ENCODE results near the gene MVB12A. TPM values are rescaled to one million over a fixed set of nuclear protein-coding genes. Genes with fewer than 3 reads are reported as not detected.

Gene MVB12A
- total RNA-seq, 4 donors from 2014 or later: 24.5 to 66.1 (median 56.1) TPM

DNA sequence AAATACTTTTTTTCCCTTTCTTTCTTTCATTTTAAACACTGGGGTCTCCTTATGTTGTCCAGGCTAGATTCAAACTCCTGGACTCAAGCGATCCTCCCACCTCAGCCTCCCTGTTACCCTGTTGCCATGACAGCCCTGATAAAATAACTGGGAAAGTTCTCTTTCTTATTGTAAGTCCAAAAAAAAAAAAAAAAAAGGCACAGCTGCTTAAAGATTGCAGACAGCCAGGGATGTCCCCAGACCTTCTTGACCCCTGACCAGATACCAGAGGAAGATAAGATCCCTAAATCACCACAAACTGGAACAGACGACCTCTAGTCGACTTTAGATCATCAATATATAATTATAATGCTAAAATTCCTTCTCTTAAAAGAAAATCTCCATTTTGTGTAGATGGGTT is 1.1 kb upstream of the MVB12A start:
- Histone ChIP-seq H3K4me3 (peak overlapping the region in 1 of 4 donors; percentile 84), H3K36me3 (peaks cover 0 to 15% (median 10%) of the 10 kb centered on the region in 4 donors), H3K27ac (replicated peaks in 1 of 4) (peak overlapping the region in 2 of 4 donors; percentile 78 to 81), H3K9me3 (no peaks in the 10 kb centered on the region), H3K27me3 (peaks cover 0 to 26% (median 0%) of the 10 kb centered on the region in 4 donors), H3K4me1 (peaks cover 8 to 18% (median 16%) of the 10 kb centered on the region in 4 donors)
- intact Hi-C loops (cut with DNase I): no loop called here
- TF ChIP-seq EP300 (IDR thresholded peaks at IDR 0.05) (no peak), POLR2AphosphoS5 (IDR thresholded peaks at IDR 0.05) (no peak), POLR2A (IDR thresholded peaks at IDR 0.05; ENCODE audit: low read depth) (no peak)
- TF ChIP-seq, protein P1, sequence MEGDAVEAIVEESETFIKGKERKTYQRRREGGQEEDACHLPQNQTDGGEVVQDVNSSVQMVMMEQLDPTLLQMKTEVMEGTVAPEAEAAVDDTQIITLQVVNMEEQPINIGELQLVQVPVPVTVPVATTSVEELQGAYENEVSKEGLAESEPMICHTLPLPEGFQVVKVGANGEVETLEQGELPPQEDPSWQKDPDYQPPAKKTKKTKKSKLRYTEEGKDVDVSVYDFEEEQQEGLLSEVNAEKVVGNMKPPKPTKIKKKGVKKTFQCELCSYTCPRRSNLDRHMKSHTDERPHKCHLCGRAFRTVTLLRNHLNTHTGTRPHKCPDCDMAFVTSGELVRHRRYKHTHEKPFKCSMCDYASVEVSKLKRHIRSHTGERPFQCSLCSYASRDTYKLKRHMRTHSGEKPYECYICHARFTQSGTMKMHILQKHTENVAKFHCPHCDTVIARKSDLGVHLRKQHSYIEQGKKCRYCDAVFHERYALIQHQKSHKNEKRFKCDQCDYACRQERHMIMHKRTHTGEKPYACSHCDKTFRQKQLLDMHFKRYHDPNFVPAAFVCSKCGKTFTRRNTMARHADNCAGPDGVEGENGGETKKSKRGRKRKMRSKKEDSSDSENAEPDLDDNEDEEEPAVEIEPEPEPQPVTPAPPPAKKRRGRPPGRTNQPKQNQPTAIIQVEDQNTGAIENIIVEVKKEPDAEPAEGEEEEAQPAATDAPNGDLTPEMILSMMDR (IDR thresholded peaks at IDR 0.05): no peak
- 47% methylated on average over 3 of the region's 3 CpGs for WGBS
- DNase-seq (ENCODE audit: extremely low spot score): no peak

DNA sequence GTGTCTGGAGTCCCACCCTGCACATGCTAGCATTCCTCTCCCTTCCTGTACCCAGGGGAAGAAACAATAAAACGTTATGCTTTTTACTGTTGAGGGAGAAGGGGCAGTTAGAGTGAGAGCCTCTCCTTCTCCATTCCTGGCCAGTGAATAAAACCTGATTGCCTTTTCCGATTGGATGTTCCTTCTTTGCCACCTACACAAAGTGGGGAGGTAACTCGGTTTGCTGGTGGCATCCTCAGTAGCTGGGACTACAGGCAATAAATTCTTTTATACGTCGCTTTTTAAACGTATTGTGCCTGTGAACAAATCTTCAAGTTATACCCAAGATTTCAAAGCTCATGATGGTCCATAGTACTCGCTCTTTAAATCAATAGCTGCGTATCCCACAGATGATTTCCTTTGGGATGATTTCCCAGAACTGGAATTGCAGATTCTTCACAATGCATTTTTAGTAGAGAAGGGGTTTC is 660 bp upstream of the MVB12A start:
- WGBS: 33% methylated on average over 8 of the region's 8 CpGs
- peaks cover 0 to 18% (median 15%) of the 10 kb centered on the region in 4 donors for H3K36me3 ChIP-seq
- DNase-seq (ENCODE audit: extremely low spot score): no peak
- peaks cover 8 to 18% (median 16%) of the 10 kb centered on the region in 4 donors for H3K4me1 ChIP-seq
- peak overlapping the region; percentile 78 to 86 (median 80) for H3K27ac ChIP-seq (replicated peaks in 1 of 4)
- peaks cover 0 to 26% (median 0%) of the 10 kb centered on the region in 4 donors for H3K27me3 ChIP-seq
- TF ChIP-seq EP300 (IDR thresholded peaks at IDR 0.05) (no peak), POLR2AphosphoS5 (IDR thresholded peaks at IDR 0.05) (no peak), POLR2A (IDR thresholded peaks at IDR 0.05; ENCODE audit: low read depth) (no peak)
- TF ChIP-seq, protein P1 (IDR thresholded peaks at IDR 0.05): no peak
- no peaks in the 10 kb centered on the region for H3K9me3 ChIP-seq
- peak overlapping the region; percentile 68 to 89 (median 82) for H3K4me3 ChIP-seq
- intact Hi-C loops (cut with DNase I): no loop called here

DNA sequence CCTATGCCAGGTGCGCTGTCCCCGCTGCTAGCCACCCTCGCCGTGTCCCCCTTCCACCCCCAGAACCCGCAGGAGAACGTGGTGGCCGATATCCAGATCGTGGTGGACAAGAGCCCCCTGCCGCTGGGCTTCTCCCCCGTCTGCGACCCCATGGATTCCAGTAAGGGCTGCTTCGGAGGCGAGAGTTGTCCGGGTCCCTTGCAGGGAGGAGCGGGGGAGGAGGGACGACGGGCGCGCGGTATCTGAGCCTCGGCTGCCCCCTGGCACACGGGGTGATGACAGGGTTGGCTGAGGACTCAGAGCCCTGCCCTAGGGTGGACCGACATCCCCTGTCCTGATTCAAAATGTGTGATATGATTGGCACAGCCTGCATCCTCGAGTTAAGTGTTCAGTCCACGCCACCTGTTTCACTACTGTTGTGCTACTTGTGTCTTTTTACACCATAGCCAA is 653 bp downstream of the MVB12A start:
- Histone ChIP-seq H3K4me3 (peak overlapping the region; percentile 68 to 89 (median 82)), H3K9me3 (no peaks in the 10 kb centered on the region), H3K36me3 (peaks cover 0 to 19% (median 15%) of the 10 kb centered on the region in 4 donors), H3K4me1 (peaks cover 8 to 25% (median 23%) of the 10 kb centered on the region in 4 donors), H3K27ac (replicated peaks in 1 of 4) (peak overlapping the region; percentile 71 to 86 (median 80)), H3K27me3 (peaks cover 0 to 16% (median 0%) of the 10 kb centered on the region in 4 donors)
- 9% methylated on average over 25 of the region's 25 CpGs for WGBS
- DNase-seq (ENCODE audit: extremely low spot score): no peak
- TF ChIP-seq POLR2A (IDR thresholded peaks at IDR 0.05; ENCODE audit: low read depth): no peak
- TF ChIP-seq POLR2AphosphoS5 (IDR thresholded peaks at IDR 0.05): no peak
- TF ChIP-seq EP300 (IDR thresholded peaks at IDR 0.05): no peak
- TF ChIP-seq, protein P1 (IDR thresholded peaks at IDR 0.05): peak in 1 of 3 experiments; percentile 10
- intact Hi-C loops (cut with DNase I): no loop called here

DNA sequence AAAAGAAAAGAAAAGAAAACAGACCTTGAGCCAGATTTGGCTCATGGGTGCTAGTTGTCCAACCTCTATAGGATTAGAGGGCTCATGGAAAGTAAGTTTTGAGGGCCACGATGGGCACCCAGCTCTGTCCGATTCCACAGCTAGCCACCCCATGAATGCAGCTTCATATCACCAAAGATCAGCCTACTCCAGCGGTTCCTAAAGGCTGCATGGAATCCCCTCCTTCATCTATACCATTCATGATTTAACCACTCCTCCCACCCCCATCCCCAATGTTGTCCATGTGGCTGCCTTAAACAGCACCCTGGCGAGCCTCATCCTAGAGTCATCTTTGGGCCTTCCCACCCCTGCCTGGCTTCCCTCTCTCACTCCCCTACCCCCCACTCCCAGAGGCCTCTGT is 2.1 kb downstream of the MVB12A start:
- no peak for DNase-seq (ENCODE audit: extremely low spot score)
- H3K27ac ChIP-seq (replicated peaks in 1 of 4): no peak overlapping the region
- H3K36me3 ChIP-seq: peaks cover 0 to 19% (median 15%) of the 10 kb centered on the region in 4 donors
- TF ChIP-seq, protein P1 (IDR thresholded peaks at IDR 0.05): no peak
- TF ChIP-seq EP300 (IDR thresholded peaks at IDR 0.05) (no peak), POLR2AphosphoS5 (IDR thresholded peaks at IDR 0.05) (no peak), POLR2A (IDR thresholded peaks at IDR 0.05; ENCODE audit: low read depth) (no peak)
- H3K27me3 ChIP-seq: peaks cover 0 to 6% (median 0%) of the 10 kb centered on the region in 4 donors
- peaks cover 8 to 25% (median 23%) of the 10 kb centered on the region in 4 donors for H3K4me1 ChIP-seq
- no peak overlapping the region for H3K4me3 ChIP-seq
- intact Hi-C loops (cut with DNase I): no loop called here
- WGBS: 96% methylated on average over 4 of the region's 4 CpGs
- H3K9me3 ChIP-seq: no peaks in the 10 kb centered on the region

Measured in esophagus muscularis mucosa (tissue), 4 donors.